ENCODE data around the gene RABGGTA. TPM values are rescaled to one million over a fixed set of nuclear protein-coding genes. Genes with fewer than 3 reads are reported as not detected.

The RABGGTA gene
- total and polyA plus RNA-seq, 9 of the 15 experiments (the other 6 are each of a cell fraction or from before 2014, with no cell fraction given): 4.5 to 24.2 (median 15.5) TPM

GRCh38 chr14:24238123-24238522, 33.3 kb downstream of the RABGGTA start:
- Histone ChIP-seq H4K20me1 (replicated peaks; ENCODE audit: control insufficient read depth, insufficient read depth, low read length) (no peaks in the 10 kb centered on the region; the same call in 1 of the 2 replicates), H3K4me1 (replicated peaks in 1 of 2; ENCODE audit: control insufficient read depth in 2 of 2, insufficient read depth in 2 of 2, low read length in 2 of 2) (peaks cover 15 to 20% of the 10 kb centered on the region in 2 experiments), H3K9ac (ENCODE audit: insufficient read depth in 1 of 2, low read depth in 2 of 2, low read length in 2 of 2) (no peak overlapping the region), H3K9me1 (ENCODE audit: control insufficient read depth, insufficient read depth, low read length) (no peaks in the 10 kb centered on the region), H3K36me3 (ENCODE audit: control insufficient read depth, insufficient read depth, low read length) (peaks cover 66% of the 10 kb centered on the region), H3K9me3 (replicated peaks; ENCODE audit: control insufficient read depth, insufficient read depth, low read depth, low read length) (no peaks in the 10 kb centered on the region), H3K4me3 (no peak overlapping the region), H3K4me2 (ENCODE audit: insufficient read depth, low read length) (no peak overlapping the region), H3K79me2 (ENCODE audit: control insufficient read depth, insufficient read depth, low read length) (peaks cover 20% of the 10 kb centered on the region), H3K27me3 (ENCODE audit: control insufficient read depth in 2 of 2, insufficient read depth in 2 of 2, low read length in 2 of 2) (no peaks in the 10 kb centered on the region), H3K27ac (ENCODE audit: extremely low read depth, low read depth, low read length) (no peak overlapping the region), H2AFZ (ENCODE audit: low read depth, low read length) (no peak overlapping the region)
- in situ Hi-C loops (cut with MboI): no loop called here
- BruUV-seq (replicated peaks): no TSS peak
- ATAC-seq (no peak), FAIRE-seq (no peak), DNase-seq (ENCODE audit: extremely low read depth in 1 of 4, low spot score in 3 of 4) (no peak)
- WGBS (ENCODE audit: insufficient coverage, low coverage, missing lambda C conversion rate): 90% methylated on average over 4 of the region's 5 CpGs
- intact Hi-C loops (cut with micrococcal nuclease): no loop called here
- ChIA-PET CTCF (ENCODE audit: low intra/inter-chr PET ratio) (no interaction called here), POLR2A (interaction anchor here (0.6 to 1.3 kb wide), 2 partner anchors 24 to 49 kb away, joined by 3 read pairs; no protein-coding TSS in a partner anchor)
- no peak for TF ChIP-seq YBX1 (IDR thresholded peaks at IDR 0.05)
- TF ChIP-seq TAF1 (IDR thresholded peaks at IDR 0.05; ENCODE audit: control insufficient read depth, extremely low read depth, insufficient read depth, low read length, severe bottlenecking): no peak
- no peak for TF ChIP-seq LEF1 (IDR thresholded peaks at IDR 0.05)
- TF ChIP-seq ZNF3 (CRISPR knock-in tag; IDR thresholded peaks at IDR 0.05): no peak
- TF ChIP-seq POLR2AphosphoS5 (IDR thresholded peaks at IDR 0.05; ENCODE audit: control insufficient read depth, insufficient read depth, low read depth, low read length): no peak
- no peak for TF ChIP-seq RCOR1 (IDR thresholded peaks at IDR 0.05; ENCODE audit: borderline replicate concordance in 1 of 2, low read depth in 2 of 2, low read length in 2 of 2)
- no peak for TF ChIP-seq NCOR1 (IDR thresholded peaks at IDR 0.05)
- no peak for TF ChIP-seq FOXJ3 (CRISPR knock-in tag; IDR thresholded peaks at IDR 0.05)
- no peak for TF ChIP-seq ZNF124 (CRISPR knock-in tag; IDR thresholded peaks at IDR 0.05)
- TF ChIP-seq FOXA1 (IDR thresholded peaks at IDR 0.05; ENCODE audit: borderline replicate concordance): no peak
- TF ChIP-seq, protein P1, sequence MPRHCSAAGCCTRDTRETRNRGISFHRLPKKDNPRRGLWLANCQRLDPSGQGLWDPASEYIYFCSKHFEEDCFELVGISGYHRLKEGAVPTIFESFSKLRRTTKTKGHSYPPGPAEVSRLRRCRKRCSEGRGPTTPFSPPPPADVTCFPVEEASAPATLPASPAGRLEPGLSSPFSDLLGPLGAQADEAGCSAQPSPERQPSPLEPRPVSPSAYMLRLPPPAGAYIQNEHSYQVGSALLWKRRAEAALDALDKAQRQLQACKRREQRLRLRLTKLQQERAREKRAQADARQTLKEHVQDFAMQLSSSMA (CRISPR knock-in tag; IDR thresholded peaks at IDR 0.05): no peak
- no peak for TF ChIP-seq MTA2 (IDR thresholded peaks at IDR 0.05; ENCODE audit: low read depth)
- TF ChIP-seq CHD2 (IDR thresholded peaks at IDR 0.05; ENCODE audit: low read depth, low read length): no peak
- TF ChIP-seq ARID1B (IDR thresholded peaks at IDR 0.05): no peak
- TF ChIP-seq ZBTB34 (CRISPR knock-in tag; IDR thresholded peaks at IDR 0.05): no peak
- no peak for TF ChIP-seq E4F1 (CRISPR knock-in tag; IDR thresholded peaks at IDR 0.05; ENCODE audit: borderline replicate concordance)

Measured in K562 (cell line).